DMS153 treated with DMSO at 0.1 percent for 48 hours (cell line): ENCODE results near the gene OSBPL10.
"Not testable (repeated sequence)": the region's sequence is repeated elsewhere in the genome, so short reads cannot be mapped to it uniquely, and the experiment has no call there.

Experiments used
- DNase-seq: peaks from one replicate; lab custom pipeline; 2025; ENCODE audit not compliant: unreplicated experiment; lab: John Stamatoyannopoulos, UW

The OSBPL10 gene

DNA sequence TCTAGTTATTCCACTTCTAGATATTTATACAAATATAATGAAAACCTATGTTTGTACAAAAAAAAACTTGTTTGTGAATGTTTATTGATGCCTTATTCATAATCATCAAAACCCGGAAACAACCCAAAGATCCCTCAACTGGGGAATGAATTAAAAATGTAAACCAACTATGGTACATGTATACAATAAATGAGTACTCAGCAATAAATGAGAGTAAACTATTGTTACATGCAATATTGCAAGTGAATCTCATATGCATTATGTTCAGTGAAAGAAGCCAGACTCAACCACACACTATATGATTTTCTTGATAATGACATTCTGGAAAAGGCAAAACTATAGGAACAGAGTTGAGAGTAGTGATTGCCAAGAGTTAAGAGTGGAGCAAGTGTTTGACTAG, 12.8 kb upstream of the OSBPL10 start:
- no peak for DNase-seq

DNA sequence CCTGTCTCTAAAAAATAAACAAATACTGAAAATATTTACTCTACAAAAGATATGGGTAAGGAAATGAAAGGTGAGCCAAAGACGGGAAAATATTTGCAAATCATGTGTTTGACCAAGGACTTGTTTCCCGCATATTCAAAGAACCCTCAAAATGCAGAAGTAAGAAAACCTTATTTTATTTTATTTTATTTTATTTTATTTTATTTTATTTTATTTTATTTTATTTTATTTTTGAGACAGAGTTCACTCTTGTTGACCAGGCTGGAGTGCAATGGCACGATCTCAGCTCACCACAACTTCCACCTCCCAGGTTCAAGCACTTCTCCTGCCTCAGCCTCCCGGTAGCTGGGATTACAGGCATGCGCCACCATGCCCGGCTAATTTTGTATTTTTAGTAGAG, 11.9 kb upstream of the OSBPL10 start:
- not testable (repeated sequence) for DNase-seq

DNA sequence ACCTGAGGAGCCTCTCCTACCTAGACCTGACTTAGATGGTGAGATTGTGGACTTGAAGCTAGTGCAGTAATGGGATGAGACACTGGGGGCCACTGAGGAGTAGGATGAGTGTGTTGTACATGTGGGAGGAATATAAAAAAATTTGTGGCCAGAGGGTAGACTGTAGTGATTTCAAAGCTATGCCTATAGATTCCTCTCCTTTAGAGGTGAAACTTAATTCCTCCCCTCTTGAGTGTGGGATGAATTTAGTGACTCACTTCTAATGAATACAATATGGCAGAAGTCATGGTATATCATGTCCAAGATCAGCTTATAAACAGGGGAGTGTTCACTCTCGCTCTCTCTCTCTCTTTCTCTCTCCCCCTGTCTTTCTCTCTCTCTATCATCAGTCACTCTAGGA, 7.2 kb upstream of the OSBPL10 start:
- DNase-seq = no peak

DNA sequence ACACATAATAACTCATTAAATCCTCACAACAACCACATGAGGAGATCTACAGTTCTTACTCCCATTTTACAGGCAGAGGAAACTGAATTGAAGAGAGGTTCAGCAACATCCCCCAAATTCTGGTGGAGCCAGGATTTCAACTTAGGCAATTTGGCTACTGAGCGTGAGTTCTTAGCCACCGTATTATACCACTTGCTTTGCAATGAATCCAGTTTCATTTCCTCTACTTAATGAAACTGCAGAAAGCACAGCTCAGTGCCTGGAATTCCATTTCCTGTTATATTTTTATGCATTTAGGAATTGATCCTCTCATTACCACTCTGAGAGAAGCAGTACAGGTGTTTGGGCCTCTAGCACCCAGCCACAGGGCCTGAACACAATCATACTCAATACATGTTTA, 4.8 kb upstream of the OSBPL10 start:
- no peak for DNase-seq

DNA sequence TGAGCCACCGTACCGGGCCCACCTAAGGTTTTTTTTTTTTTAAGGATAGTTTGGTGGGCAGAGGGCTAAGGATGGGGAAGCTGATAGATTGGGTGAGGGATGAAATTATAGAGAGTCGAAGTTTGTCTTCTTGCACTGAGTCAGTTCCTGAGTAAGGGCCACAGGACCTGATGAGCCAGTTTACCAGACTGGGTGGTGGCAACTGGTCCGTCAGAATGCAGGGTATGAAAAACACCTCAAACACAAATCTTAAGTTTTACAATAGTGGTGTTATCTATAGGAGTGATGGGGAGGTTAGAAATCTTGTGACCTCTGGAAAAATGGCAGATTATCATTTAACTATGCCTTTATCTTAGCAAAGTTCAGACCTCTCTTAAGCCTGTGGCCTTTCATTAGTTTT, 3.3 kb upstream of the OSBPL10 start:
- DNase-seq = no peak

DNA sequence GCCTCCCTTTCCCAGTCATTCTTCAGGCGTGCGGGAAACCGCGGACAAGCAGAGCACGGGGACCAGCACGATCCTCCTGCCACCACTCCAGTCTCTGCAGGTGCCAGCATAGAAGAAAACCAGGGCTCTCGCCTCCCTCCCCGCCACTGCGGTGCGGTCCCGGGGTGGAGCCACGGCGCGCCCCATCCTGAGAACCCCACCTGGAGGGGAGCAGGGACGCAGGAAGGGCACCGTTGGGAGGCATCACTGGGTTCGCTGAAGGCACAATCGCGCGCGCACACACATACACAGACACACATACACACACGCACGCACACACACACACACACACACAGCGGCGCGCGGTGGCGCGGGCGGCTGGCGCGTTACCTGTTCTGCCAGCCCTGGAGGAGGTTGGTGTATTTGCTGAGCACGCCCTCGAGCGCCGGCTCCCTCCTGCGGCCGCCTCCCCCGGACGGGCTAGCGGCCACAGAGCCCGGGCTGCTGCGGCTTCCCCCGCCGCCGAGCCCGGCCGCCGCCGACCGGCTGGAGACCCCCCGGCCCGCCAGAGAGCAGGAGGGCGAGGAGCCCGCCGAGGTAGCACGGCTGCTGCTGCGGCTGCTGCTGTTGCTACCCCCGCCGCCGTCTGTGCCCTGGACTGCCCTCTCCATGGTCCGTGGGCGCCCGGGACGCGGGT, 394 bp downstream of the OSBPL10 start:
- DNase-seq = peak; percentile 22

DNA sequence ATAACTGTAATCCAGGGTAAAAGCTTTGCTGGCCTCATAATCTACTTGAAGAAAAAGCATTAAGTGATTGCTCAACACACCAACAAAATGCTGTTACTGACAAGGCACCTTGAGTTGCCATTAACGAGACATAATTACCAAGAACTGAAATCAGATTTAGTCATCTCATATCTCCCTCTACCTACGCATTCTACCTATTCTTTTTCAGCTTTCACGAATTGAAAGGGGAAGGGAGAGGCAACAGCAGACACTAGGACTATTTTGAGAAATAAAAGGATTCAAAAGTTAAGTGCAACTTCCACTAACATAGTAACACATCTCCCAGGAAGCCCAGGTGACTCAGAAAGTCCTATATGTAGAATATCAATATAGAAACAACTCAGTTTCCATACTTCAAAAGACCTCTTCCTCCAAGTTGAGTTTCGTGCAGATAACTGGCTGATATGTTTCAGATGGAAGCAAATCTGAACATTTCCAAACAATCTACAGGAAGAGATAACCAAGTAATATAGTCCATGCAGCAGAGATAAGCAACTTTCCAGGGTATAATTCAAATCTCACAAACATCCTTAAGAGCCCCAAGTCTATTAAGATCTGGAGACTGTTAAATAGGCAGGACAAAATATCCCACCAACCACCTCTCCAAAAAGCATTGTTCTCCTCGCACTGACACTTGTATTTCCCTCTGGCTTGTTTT, 1.9 kb downstream of the OSBPL10 start:
- DNase-seq = no peak

DNA sequence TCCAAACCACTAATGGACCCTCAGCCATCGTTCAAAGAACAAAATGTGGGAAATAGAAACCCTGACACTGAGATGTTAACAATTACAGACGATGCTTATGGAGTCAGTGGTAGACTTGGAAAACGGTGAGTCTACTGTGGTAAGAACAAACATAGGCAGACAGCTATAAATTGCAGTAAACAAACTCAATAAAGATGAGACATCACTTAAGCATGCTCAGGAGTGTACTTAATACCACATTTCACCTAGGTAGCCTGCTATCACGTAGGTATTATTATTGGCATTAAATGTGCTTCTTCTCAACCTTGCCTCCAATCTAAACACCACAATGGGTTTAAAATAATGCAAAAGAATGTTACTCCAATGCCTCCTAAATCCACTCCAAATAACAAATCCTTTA, 2.5 kb downstream of the OSBPL10 start:
- DNase-seq = no peak

DNA sequence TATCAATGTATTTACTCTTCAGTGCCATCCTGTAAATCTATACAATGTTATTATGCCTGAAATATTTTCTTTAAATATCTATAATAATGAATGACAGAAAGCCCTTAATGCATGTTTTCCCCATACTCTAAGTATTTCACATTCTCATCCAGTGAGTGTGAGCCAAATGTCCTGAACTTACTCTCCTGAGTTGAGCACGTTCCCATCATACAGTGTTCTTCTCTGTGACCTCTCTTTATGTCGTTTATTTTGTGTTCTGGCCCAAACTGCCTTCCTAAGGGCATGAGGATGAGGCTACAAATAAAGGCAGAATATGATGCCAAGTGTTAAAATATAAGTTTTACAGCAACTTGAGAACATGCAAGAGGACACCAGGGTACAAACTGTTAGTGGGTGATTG, 3.3 kb downstream of the OSBPL10 start:
- DNase-seq = no peak

DNA sequence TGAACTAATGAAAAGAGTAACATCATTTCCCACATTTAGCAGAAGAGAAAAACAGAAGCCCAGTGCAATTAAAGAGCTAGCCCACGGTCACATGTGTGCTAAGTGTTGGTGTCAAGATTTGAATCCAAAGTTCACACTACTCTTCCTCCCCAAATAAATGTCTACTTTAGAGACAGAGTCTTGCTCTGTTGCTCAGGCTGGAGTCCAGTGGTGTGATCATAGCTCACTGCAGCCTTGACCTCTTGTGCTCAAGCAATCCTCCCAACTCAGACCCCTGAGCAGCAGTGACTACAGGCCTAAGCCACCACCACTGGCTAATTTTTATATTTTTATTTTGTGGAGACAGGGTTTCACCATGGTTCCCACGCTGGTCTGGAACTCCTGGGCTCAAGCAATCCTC, 4.8 kb downstream of the OSBPL10 start:
- no peak for DNase-seq

DNA sequence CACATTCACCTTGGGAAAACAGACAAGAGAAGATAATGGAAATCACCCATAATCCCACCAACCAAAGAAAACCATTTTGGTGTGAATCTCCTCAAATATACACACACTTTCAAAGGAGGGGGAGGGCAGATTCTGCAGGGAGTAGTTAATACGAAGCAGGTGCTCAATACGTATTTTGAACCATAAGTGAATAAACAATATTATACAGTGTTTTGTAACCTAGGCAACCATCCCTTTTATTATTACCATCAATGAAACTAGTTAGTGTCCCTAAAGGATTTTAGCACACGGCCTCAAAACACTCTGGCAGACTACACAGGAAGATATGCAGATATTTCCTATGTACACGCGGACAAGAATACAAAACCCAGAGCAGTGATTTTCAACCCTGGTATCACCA, 6.1 kb downstream of the OSBPL10 start:
- no peak for DNase-seq

DNA sequence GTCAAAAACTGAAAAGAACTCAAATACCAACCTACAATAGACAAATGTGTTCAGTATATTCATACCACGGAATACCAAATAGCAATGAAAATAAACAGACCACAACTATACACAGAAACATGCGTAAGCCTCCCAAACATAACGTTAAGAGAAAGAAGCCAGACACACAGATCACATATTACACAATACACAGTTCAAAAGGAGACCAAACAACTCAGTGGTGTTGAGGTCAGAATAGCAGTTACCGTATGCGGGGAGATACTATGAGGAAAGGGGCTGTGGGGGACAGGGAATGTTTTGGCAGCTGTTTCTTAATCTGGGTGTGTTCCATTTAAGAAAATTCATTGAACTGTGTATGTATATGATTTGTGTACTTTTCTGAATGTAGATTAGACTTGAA, 6.6 kb downstream of the OSBPL10 start:
- no peak for DNase-seq

- no peak for DNase-seq
These were observed 7.2 kb downstream of the OSBPL10 start for GRCh38 chr3:31973837-31974236.

DNA sequence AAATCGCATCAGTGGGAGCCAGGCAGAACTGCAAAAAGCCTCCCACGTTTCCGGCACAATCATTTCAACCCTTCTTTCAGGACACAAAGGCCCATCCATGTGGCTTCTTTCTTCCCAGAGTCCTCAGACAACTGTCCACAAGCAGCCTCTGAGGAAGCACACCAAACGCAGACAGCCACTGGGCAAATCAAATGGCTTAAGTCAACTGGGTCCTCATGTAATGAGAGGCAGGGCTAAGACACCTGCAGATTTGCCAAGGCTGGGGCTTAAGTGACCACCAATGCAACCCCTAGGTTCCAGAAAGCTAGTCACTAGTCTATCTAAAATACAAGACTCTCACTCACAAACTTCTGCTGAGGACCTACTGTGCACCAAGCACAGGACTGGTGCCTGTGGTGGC, 8.0 kb downstream of the OSBPL10 start:
- no peak for DNase-seq

DNA sequence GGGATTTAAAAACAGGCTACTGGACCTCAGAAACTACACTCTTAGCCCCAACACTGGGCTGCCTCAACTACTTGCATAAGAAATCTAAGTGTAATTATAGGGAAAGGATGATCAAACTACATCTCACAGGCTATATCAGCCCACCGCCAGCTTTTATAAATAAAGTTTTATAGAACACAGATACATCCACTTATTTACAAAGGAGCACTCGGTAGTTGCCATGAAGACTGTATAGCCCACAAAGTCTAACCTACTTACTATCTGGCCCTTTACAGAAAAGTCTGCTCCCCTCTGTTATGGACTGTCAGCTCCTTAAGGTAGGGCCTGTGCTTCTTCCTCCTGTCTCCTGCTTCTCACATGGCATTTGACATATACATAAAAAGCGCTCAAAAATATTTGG, 9.5 kb downstream of the OSBPL10 start:
- no peak for DNase-seq

DNA sequence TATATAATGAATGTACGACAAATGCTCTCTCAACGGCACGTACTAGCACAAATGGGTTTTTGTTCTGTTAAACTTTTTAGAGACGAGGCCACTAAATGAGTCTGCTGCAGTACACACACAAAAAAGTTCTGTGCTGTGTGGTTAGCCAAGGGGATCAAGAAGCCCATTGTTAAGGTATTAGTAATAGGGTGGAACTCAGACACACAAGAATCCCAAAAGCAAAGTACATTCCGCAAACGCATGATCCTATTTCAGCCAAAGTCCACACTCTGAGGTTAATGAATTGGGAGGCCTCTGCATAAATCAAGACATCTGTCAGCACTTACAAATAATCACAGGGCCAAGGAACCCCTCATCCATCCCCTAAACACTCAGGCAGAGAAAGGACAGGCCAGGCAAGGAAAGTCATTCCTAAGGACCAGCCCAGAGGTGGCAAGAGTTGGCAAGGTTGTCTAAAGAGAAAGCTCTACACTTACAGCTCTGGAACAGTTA, 12.1 kb downstream of the OSBPL10 start:
- no peak for DNase-seq

- no peak for DNase-seq
These were observed 12.6 kb downstream of the OSBPL10 start for GRCh38 chr3:31968369-31968926.

DNA sequence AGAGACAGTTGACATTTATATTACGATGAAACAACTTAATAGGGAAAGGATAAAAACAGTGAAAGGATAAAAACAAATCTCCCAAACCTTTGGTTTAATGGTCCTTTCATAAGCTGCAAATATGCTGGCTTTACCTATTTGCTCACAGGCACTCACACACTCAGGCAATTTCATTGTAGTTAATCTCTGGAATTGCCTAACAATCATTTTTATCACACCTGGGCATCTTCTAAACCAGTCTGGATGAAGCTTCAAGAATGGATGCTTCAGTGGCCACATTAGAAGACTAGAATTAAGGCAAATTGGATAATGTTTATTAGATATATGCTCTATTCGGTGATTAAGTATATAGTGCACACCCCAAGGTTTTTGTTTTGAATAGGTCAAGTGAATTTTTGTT, 13.5 kb downstream of the OSBPL10 start:
- no peak for DNase-seq

- no peak for DNase-seq
These were observed 14.0 kb downstream of the OSBPL10 start for GRCh38 chr3:31966978-31967591.

- no peak for DNase-seq
These were observed 18.3 kb downstream of the OSBPL10 start for GRCh38 chr3:31962801-31963205.

GRCh38 chr3:31960793-31961431, 20.1 kb downstream of the OSBPL10 start:
- no peak for DNase-seq
